ENCODE measurements around the gene DICER1. TPM values are rescaled to one million over a fixed set of nuclear protein-coding genes. Genes with fewer than 3 reads are reported as not detected.

DICER1 gene
- total and polyA plus RNA-seq, 2 donors (not counting 3 experiments of a cell fraction or from before 2014, with no cell fraction given) = 8.3 to 43.6 TPM

GRCh38 chr14:95134304-95134933 is 22.9 kb downstream of the DICER1 start:
- ChIA-PET POLR2A (no interaction called here), CTCF (no interaction called here)
- Histone ChIP-seq H3K36me3 (ENCODE audit: control insufficient read depth in 2 of 2, extremely low read depth in 1 of 2, insufficient read depth in 2 of 2, low read length in 2 of 2) (peaks cover 0 to 19% of the 10 kb centered on the region in 2 experiments), H3K9me3 (replicated peaks; ENCODE audit: control insufficient read depth, insufficient read depth, low read length) (no peaks in the 10 kb centered on the region), H3K9ac (replicated peaks; ENCODE audit: extremely low read depth, insufficient read depth, low read length) (no peak overlapping the region), H3K4me3 (replicated peaks in 1 of 3; ENCODE audit: insufficient read depth in 1 of 3, low read depth in 1 of 3, low read length in 3 of 3) (no peak overlapping the region), H3K79me2 (ENCODE audit: control insufficient read depth, insufficient read depth, low read length) (peaks cover 47% of the 10 kb centered on the region), H2AFZ (ENCODE audit: low read depth, low read length) (no peak overlapping the region), H3K4me1 (ENCODE audit: control insufficient read depth, extremely low read depth, insufficient read depth, low read length) (no peaks in the 10 kb centered on the region), H3K9me1 (replicated peaks; ENCODE audit: control insufficient read depth, extremely low read depth, insufficient read depth, low read length) (no peaks in the 10 kb centered on the region), H4K20me1 (replicated peaks; ENCODE audit: control insufficient read depth, extremely low read depth, insufficient read depth, low read length) (peaks cover 2% of the 10 kb centered on the region), H3K27ac (ENCODE audit: insufficient read depth, low read depth, low read length) (no peak overlapping the region), H3K4me2 (ENCODE audit: insufficient read depth, low read length) (no peak overlapping the region), H3K27me3 (ENCODE audit: control insufficient read depth in 2 of 2, insufficient read depth in 2 of 2, low read length in 2 of 2) (no peaks in the 10 kb centered on the region)
- FAIRE-seq (no peak), DNase-seq (ENCODE audit: low read depth, low spot score) (peak; percentile 9)
- BruUV-seq (replicated peaks) = no TSS peak
- dilution Hi-C loops (cut with MboI; ENCODE audit: extremely low pct_ligation_motif_present, low sequenced_read_pairs) = no loop called here
- no peak for TF ChIP-seq EZH2 (IDR thresholded peaks at IDR 0.05; ENCODE audit: borderline replicate concordance, low read depth, low read length, severe bottlenecking)
- TF ChIP-seq, protein P1, sequence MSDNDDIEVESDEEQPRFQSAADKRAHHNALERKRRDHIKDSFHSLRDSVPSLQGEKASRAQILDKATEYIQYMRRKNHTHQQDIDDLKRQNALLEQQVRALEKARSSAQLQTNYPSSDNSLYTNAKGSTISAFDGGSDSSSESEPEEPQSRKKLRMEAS (IDR thresholded peaks at IDR 0.05; ENCODE audit: insufficient read depth, insufficient read length) = no peak
- TF ChIP-seq CTCF (IDR thresholded peaks at IDR 0.05; ENCODE audit: extremely low read depth in 1 of 2, insufficient read depth in 1 of 2, low read depth in 1 of 2, low read length in 2 of 2) = no peak
- TF ChIP-seq MYC (IDR thresholded peaks at IDR 0.05; ENCODE audit: low read depth, low read length) = no peak
- TF ChIP-seq FOS (IDR thresholded peaks at IDR 0.05; ENCODE audit: borderline replicate concordance, insufficient read depth, low read length) = no peak
- no peak for TF ChIP-seq POLR2A (IDR thresholded peaks at IDR 0.05; ENCODE audit: low read depth, low read length)
- TF ChIP-seq GATA2 (IDR thresholded peaks at IDR 0.05; ENCODE audit: insufficient read depth, insufficient read length, low read depth, low read length) = no peak
- no peak for TF ChIP-seq JUN (IDR thresholded peaks at IDR 0.05; ENCODE audit: borderline replicate concordance, insufficient read depth, insufficient read length, low read depth)
- TF ChIP-seq POLR2AphosphoS5 (IDR thresholded peaks at IDR 0.05; ENCODE audit: insufficient read depth, low read depth, low read length) = no peak
- intact Hi-C loops (cut with micrococcal nuclease) = no loop called here
